Mesodermal cell (in vitro differentiated cells): ENCODE results near the gene MZT2A.
"Not testable (repeated sequence)": the region's sequence is repeated elsewhere in the genome, so short reads cannot be mapped to it uniquely, and the experiment has no call there.

Experiments used
- H3K27ac ChIP-seq: 2 replicates; pipeline ENCODE4 v1.7.0; 2013; ENCODE audit warnings: mild to moderate bottlenecking, low read depth, low read length, moderate library complexity; ENCODE audit not compliant: severe bottlenecking
- H3K36me3 ChIP-seq: 2 replicates; pipeline ENCODE4 v1.7.1; 2013; ENCODE audit warnings: mild to moderate bottlenecking, low read length, moderate library complexity; ENCODE audit not compliant: control insufficient read depth, insufficient read depth
- H3K4me1 ChIP-seq: one replicate; pipeline ENCODE4 v1.7.1; 2013; ENCODE audit warnings: mild to moderate bottlenecking, low read length; ENCODE audit not compliant: insufficient read depth, control insufficient read depth, poor library complexity, severe bottlenecking
- H3K4me3 ChIP-seq: 2 replicates; pipeline ENCODE4 v1.7.0; 2013; ENCODE audit warnings: low read length, control low read depth, mild to moderate bottlenecking; ENCODE audit not compliant: insufficient read depth, poor library complexity, severe bottlenecking; ENCODE audit errors: extremely low read depth
- H3K9me3 ChIP-seq: 2 replicates; pipeline ENCODE4 v1.7.1; 2013; ENCODE audit warnings: mild to moderate bottlenecking, low read length, moderate library complexity; ENCODE audit not compliant: control insufficient read depth
- whole genome bisulfite sequencing, 2 experiments: methylation state at CpG; one replicate each; pipeline ENCODE4 v1.1.5; 2013; ENCODE audit warnings: missing lambda C conversion rate in 2 of 2; ENCODE audit not compliant: insufficient coverage in 2 of 2; 5-methylcytosine and 5-hydroxymethylcytosine counted together

MZT2A gene

DNA sequence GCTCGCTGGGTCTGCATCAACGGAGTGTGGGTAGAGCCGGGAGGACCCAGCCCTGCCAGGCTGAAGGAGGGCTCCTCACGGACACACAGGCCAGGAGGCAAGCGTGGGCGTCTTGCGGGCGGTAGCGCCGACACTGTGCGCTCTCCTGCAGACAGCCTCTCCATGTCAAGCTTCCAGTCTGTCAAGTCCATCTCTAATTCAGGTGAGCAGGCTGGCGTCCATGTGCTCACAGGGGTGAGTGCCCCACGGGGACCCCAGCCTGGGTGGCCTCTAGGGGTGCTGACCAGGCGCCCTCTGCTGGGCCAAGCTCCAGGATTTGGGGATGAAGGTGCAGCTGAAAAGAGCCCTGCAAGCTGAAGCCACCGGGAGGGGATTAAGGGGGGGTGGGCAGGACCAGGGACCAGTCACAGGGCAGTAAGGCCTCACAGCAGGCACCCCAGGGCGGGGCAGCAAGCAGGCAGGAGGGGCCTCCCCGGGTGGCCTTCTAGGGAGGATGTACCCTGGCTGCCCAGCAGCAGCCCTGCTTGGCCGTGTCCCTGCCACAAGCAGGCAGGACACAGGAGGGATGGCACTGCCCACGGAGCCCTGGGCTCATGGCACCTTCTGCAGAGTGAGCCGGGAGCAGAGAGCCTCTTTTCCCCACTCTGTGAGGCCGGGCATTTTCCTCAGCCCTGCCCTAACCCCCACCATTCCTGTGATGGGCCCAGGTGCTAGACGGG, 38.6 kb upstream of the MZT2A start:
- not testable (repeated sequence) for H3K27ac ChIP-seq, H3K9me3 ChIP-seq, H3K4me3 ChIP-seq, H3K4me1 ChIP-seq, H3K36me3 ChIP-seq
- WGBS, 2 experiments: 76 to 100% methylated on average over 1 to 6 of the region's 22 CpGs

DNA sequence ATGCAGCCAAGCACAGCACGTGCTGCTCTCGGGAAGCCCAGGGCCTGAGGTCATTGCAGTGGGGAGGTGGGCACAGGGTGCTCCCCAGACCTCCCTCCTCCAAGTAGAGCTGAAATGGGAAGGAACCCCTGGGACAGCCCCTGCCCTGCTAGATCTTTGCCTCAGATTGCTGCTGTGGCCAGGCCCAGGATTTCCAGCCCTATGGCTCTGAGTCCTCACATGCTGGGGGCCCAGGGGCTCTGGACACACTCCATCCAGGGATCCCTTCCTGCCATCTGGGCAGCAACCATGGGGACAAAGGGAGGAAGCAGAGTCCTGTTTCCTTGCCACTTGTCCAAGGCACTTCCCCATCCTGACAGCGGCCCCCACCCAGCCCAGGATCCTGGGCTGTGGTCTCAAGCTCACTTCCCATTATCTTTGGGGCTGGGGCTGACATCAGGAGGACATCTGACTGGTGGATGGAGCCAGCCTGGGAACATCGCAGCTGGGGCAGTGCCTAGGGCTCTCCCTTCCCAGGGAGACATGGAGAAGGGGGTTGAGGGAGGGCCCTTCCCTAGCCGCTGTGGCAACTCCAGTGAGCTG, 37.8 kb upstream of the MZT2A start:
- H3K4me3 ChIP-seq, H3K27ac ChIP-seq, H3K36me3 ChIP-seq, H3K4me1 ChIP-seq, H3K9me3 ChIP-seq: not testable (repeated sequence)
- WGBS, 2 experiments: 100% methylated on average over 1 of the region's 5 CpGs; no CpG with 5 or more reads in 1 of the 2 experiments

- not testable (repeated sequence) for H3K9me3 ChIP-seq
Measured at GRCh38 chr2:131528981-131529863, 37.0 kb upstream of the MZT2A start.

GRCh38 chr2:131527131-131528001, 35.2 kb upstream of the MZT2A start, which contains the start of gene CCDC74A:
CCDC74A (plus strand) TSS chr2:131527888; CDS start chr2:131527971, 83 bp downstream.
- 49 to 52% methylated on average over 15 to 26 of the region's 47 CpGs for WGBS, 2 experiments
- peak within 1 kb of the TSS; percentile 29 for H3K4me3 ChIP-seq
- not testable (repeated sequence) for H3K9me3 ChIP-seq, H3K4me1 ChIP-seq, H3K27ac ChIP-seq, H3K36me3 ChIP-seq

More at GRCh38 chr2:131528981-131529863, 37.0 kb upstream of the MZT2A start:
- not testable (repeated sequence) for H3K4me1 ChIP-seq, H3K27ac ChIP-seq, H3K36me3 ChIP-seq
- 84% methylated on average over 15 to 20 of the region's 26 CpGs for WGBS, 2 experiments
- H3K4me3 ChIP-seq: peak overlapping the region; percentile 29

DNA sequence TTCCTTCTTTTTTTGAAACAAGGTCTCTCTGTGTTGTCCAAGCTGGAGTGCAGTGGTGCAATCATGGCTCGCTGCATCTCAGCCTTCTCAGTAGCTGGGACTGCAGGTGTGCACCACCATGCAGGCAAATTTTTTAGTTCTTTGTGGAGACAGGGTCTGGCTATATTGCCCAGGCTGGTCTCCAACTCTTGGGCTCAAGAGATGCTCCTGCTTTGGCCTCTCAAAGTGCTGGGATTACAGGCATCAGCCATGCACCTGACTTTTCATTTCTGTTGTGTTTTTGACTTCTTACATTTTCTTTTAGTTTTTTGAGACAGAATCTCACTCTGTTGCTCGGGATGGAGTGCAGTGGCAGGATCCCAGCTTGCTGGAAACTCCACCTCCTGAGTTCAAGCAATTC, 33.1 kb upstream of the MZT2A start:
- peaks cover 12% of the 10 kb centered on the region for H3K36me3 ChIP-seq
- not testable (repeated sequence) for H3K27ac ChIP-seq, H3K4me1 ChIP-seq, H3K4me3 ChIP-seq, H3K9me3 ChIP-seq
- 78 to 100% methylated on average over 1 to 2 of the region's 2 CpGs for WGBS, 2 experiments

- no peak overlapping the region for H3K27ac ChIP-seq
- no peaks in the 10 kb centered on the region for H3K4me1 ChIP-seq
- H3K9me3 ChIP-seq: no peaks in the 10 kb centered on the region
- peaks cover 30% of the 10 kb centered on the region for H3K36me3 ChIP-seq
- no peak overlapping the region for H3K4me3 ChIP-seq
- WGBS, 2 experiments: 89 to 91% methylated on average over 15 to 20 of the region's 20 CpGs
Measured at GRCh38 chr2:131521961-131522781, 30.0 kb upstream of the MZT2A start.

DNA sequence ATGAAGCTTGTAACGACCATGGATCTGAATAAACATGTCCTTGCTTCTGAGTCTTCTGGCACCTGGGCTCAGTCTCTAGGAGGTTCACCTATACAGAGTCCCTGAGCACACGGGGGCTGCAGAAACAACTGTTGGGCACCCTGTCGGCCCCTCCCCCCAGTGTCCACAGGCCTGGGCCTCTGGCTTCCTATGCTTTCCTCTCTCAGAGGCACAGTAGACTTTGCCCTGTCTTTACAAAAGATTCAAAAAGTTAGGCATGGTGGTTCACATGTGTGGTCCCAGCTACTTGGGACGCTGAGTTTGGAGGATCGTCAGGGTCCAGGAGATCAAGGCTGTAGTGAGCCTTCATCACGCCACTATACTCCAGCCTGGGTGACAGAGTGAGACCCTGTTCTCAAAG, 29.3 kb upstream of the MZT2A start:
- not testable (repeated sequence) for H3K4me3 ChIP-seq, H3K9me3 ChIP-seq, H3K4me1 ChIP-seq, H3K27ac ChIP-seq
- peaks cover 34% of the 10 kb centered on the region for H3K36me3 ChIP-seq
- WGBS, 2 experiments: 93 to 96% methylated on average over 4 of the region's 6 CpGs

- no peak overlapping the region for H3K27ac ChIP-seq
- peaks cover 34% of the 10 kb centered on the region for H3K36me3 ChIP-seq
- WGBS, 2 experiments: 88 to 93% methylated on average over 6 to 8 of the region's 10 CpGs
- H3K4me3 ChIP-seq: no peak overlapping the region
- no peaks in the 10 kb centered on the region for H3K9me3 ChIP-seq
- H3K4me1 ChIP-seq: no peaks in the 10 kb centered on the region
Measured at GRCh38 chr2:131520526-131520925, 28.3 kb upstream of the MZT2A start.

GRCh38 chr2:131519871-131520470, 27.8 kb upstream of the MZT2A start:
- WGBS, 2 experiments: 96% methylated on average over 8 of the region's 24 CpGs; no CpG with 5 or more reads in 1 of the 2 experiments
- H3K9me3 ChIP-seq, H3K4me3 ChIP-seq, H3K4me1 ChIP-seq, H3K27ac ChIP-seq: not testable (repeated sequence)
- H3K36me3 ChIP-seq: peaks cover 34% of the 10 kb centered on the region
